ENCODE results near the gene CNOT6.

GRCh38 chr5:180555168-180555921 is 61.2 kb downstream of the CNOT6 start:
- no peak for TF ChIP-seq ZNF24 (IDR thresholded peaks at IDR 0.05)
- no peak for TF ChIP-seq CTCF (IDR thresholded peaks at IDR 0.05 in 2 of 3, conservative IDR thresholded peaks at IDR 0.05 in 1 of 3; ENCODE audit: control insufficient read depth in 2 of 3, extremely low read depth in 1 of 3, insufficient read depth in 1 of 3, low read depth in 3 of 3, low read length in 3 of 3)
- TF ChIP-seq, protein P1, sequence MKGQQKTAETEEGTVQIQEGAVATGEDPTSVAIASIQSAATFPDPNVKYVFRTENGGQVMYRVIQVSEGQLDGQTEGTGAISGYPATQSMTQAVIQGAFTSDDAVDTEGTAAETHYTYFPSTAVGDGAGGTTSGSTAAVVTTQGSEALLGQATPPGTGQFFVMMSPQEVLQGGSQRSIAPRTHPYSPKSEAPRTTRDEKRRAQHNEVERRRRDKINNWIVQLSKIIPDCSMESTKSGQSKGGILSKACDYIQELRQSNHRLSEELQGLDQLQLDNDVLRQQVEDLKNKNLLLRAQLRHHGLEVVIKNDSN (IDR thresholded peaks at IDR 0.05; ENCODE audit: borderline replicate concordance, extremely low read length, insufficient read depth, low read depth, low read length) = no peak
- TF ChIP-seq SIN3A (IDR thresholded peaks at IDR 0.05; ENCODE audit: low read depth, low read length) = no peak
- no peak for TF ChIP-seq ZNF687 (IDR thresholded peaks at IDR 0.05)
- no peak for TF ChIP-seq CREB1 (IDR thresholded peaks at IDR 0.05; ENCODE audit: low read depth)

Measured in GM12878 (cell line).